Measurements from ENCODE around the gene MIEF2. TPM values are rescaled to one million over a fixed set of nuclear protein-coding genes. Genes with fewer than 3 reads are reported as not detected.
A peak's percentile ranks its signal among the peaks of the same experiment; 100 is the strongest.

MIEF2 gene
- polyA plus RNA-seq, 2 of the 4 experiments (the other 2 are of a cell fraction), result 3.7 to 8.5 TPM

- POLR2A ChIA-PET, result interaction anchor here (2.1 kb wide), 1 partner anchor 41 kb away, joined by 6 read pairs; the partner anchor contains the start of gene ALKBH5
- 87% methylated on average over 4 of the region's 4 CpGs for WGBS (ENCODE audit: missing lambda C conversion rate)
- Histone ChIP-seq H3K4me2 (no peak overlapping the region), H3K9me3 (no peaks in the 10 kb centered on the region), H3K4me1 (peaks cover 17% of the 10 kb centered on the region), H3K4me3 (no peak overlapping the region), H3K27ac (no peak overlapping the region)
- DNase-seq (ENCODE audit: low read depth in 1 of 2, low spot score in 1 of 2) (no peak), ATAC-seq (no peak), FAIRE-seq (no peak)
- TF ChIP-seq, protein P1, sequence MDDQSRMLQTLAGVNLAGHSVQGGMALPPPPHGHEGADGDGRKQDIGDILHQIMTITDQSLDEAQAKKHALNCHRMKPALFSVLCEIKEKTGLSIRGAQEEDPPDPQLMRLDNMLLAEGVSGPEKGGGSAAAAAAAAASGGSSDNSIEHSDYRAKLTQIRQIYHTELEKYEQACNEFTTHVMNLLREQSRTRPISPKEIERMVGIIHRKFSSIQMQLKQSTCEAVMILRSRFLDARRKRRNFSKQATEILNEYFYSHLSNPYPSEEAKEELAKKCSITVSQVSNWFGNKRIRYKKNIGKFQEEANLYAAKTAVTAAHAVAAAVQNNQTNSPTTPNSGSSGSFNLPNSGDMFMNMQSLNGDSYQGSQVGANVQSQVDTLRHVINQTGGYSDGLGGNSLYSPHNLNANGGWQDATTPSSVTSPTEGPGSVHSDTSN (IDR thresholded peaks at IDR 0.05), result no peak
- TF ChIP-seq, protein P2, sequence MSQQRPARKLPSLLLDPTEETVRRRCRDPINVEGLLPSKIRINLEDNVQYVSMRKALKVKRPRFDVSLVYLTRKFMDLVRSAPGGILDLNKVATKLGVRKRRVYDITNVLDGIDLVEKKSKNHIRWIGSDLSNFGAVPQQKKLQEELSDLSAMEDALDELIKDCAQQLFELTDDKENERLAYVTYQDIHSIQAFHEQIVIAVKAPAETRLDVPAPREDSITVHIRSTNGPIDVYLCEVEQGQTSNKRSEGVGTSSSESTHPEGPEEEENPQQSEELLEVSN (IDR thresholded peaks at IDR 0.05; ENCODE audit: borderline replicate concordance, low read depth), result no peak
- no peak for TF ChIP-seq CHD4 (IDR thresholded peaks at IDR 0.05; ENCODE audit: borderline replicate concordance)
- TF ChIP-seq RARB (CRISPR knock-in tag; IDR thresholded peaks at IDR 0.05), result no peak
- no peak for TF ChIP-seq ZNF302 (CRISPR knock-in tag; IDR thresholded peaks at IDR 0.05)
- CTCF ChIA-PET, result interaction anchor here (0.6 to 1.5 kb wide), 5 partner anchors 12 to 135 kb away, joined by 3 to 4 read pairs (median 3); no protein-coding TSS in a partner anchor
Observed at GRCh38 chr17:18224053-18224386, 36.4 kb upstream of the MIEF2 start.

DNA sequence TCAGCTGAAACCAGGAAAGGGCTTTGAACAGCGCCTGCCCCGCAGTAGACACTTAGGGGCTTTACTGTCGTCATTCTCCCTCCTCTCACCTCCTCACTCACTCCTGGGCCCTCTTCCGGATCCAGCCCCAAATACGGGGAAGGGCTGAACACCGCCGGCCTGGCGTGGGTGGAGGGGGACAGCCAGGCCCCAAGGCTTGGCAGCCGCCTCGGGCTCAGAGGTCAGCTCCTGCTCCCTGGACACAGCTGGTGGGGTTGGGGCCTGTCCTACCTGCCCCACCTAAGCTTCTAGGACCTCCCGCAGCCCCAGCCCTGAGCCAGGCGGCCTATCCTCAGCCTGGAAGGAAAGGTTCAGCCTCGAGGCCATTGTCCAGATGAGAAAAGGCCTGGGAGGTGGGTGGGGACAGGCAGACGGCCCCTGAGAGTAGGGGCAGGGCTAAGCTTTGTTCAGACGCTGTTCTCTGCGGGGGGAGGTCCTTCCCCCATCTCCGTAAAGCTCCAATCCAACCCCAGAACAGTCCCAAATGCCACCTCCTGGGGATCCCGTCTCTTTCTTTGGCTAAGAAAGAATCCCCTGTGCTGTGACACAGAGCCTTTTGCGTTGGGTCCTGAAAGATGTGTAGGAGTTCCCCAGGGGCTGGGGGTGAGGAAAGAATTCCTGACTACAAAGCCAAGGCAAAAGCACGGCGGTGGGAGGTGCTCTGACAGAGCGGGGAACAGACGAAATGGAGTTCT is 35.9 kb upstream of the MIEF2 start:
- peak overlapping the region; percentile 34 for H3K4me3 ChIP-seq
- CTCF ChIA-PET, result interaction anchor here (0.6 to 1.5 kb wide), 7 partner anchors 13 to 134 kb away, joined by 3 to 4 read pairs (median 3); no protein-coding TSS in a partner anchor
- WGBS (ENCODE audit: missing lambda C conversion rate), result 67% methylated on average over 23 of the region's 23 CpGs
- POLR2A ChIA-PET, result interaction anchor here (2.1 kb wide), 1 partner anchor 41 kb away, joined by 6 read pairs; the partner anchor contains the start of gene ALKBH5
- TF ChIP-seq POLR2AphosphoS2 (conservative IDR thresholded peaks at IDR 0.05; ENCODE audit: low read length), result no peak
- no peak for TF ChIP-seq HES2 (IDR thresholded peaks at IDR 0.05)
- no peak for TF ChIP-seq GATA3 (IDR thresholded peaks at IDR 0.05; ENCODE audit: borderline replicate concordance)
- no peak for TF ChIP-seq ESRRA (IDR thresholded peaks at IDR 0.05; ENCODE audit: borderline replicate concordance, low read length)
- TF ChIP-seq RARB (CRISPR knock-in tag; IDR thresholded peaks at IDR 0.05), result no peak
- no peak for TF ChIP-seq TFCP2L1 (CRISPR knock-in tag; IDR thresholded peaks at IDR 0.05)
- TF ChIP-seq HEYL (CRISPR knock-in tag; IDR thresholded peaks at IDR 0.05), result no peak
- no peak for TF ChIP-seq MAZ (IDR thresholded peaks at IDR 0.05; ENCODE audit: borderline replicate concordance, low read depth, low read length)
- no peak for TF ChIP-seq ZFP36 (IDR thresholded peaks at IDR 0.05; ENCODE audit: borderline replicate concordance, partially characterized antibody)
- TF ChIP-seq, protein P1 (IDR thresholded peaks at IDR 0.05), result no peak
- TF ChIP-seq MAX (IDR thresholded peaks at IDR 0.05), result no peak; the same call in 1 of the 2 replicates
- TF ChIP-seq HOXB5 (CRISPR knock-in tag; IDR thresholded peaks at IDR 0.05), result no peak
- TF ChIP-seq, protein P3, sequence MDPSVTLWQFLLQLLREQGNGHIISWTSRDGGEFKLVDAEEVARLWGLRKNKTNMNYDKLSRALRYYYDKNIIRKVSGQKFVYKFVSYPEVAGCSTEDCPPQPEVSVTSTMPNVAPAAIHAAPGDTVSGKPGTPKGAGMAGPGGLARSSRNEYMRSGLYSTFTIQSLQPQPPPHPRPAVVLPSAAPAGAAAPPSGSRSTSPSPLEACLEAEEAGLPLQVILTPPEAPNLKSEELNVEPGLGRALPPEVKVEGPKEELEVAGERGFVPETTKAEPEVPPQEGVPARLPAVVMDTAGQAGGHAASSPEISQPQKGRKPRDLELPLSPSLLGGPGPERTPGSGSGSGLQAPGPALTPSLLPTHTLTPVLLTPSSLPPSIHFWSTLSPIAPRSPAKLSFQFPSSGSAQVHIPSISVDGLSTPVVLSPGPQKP (IDR thresholded peaks at IDR 0.05; ENCODE audit: low read depth, low read length), result no peak
- TF ChIP-seq BHLHE40 (IDR thresholded peaks at IDR 0.05; ENCODE audit: low read depth, low read length), result no peak
- no peak for TF ChIP-seq KDM5A (IDR thresholded peaks at IDR 0.05)
- TF ChIP-seq, protein P4, sequence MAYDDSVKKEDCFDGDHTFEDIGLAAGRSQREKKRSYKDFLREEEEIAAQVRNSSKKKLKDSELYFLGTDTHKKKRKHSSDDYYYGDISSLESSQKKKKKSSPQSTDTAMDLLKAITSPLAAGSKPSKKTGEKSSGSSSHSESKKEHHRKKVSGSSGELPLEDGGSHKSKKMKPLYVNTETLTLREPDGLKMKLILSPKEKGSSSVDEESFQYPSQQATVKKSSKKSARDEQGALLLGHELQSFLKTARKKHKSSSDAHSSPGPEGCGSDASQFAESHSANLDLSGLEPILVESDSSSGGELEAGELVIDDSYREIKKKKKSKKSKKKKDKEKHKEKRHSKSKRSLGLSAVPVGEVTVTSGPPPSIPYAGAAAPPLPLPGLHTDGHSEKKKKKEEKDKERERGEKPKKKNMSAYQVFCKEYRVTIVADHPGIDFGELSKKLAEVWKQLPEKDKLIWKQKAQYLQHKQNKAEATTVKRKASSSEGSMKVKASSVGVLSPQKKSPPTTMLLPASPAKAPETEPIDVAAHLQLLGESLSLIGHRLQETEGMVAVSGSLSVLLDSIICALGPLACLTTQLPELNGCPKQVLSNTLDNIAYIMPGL (CRISPR knock-in tag; IDR thresholded peaks at IDR 0.05; ENCODE audit: borderline replicate concordance), result no peak
- TF ChIP-seq FOXS1 (CRISPR knock-in tag; IDR thresholded peaks at IDR 0.05), result no peak
- TF ChIP-seq CHD4 (IDR thresholded peaks at IDR 0.05; ENCODE audit: borderline replicate concordance), result no peak
- no peak for TF ChIP-seq RNF2 (IDR thresholded peaks at IDR 0.05; ENCODE audit: borderline replicate concordance, low read depth)
- H3K9me3 ChIP-seq, result no peaks in the 10 kb centered on the region
- H3K4me2 ChIP-seq, result peak overlapping the region; percentile 84
- FAIRE-seq (no peak), ATAC-seq (peak in 1 of 2 experiments; percentile 1; a peak in 2 of 6 replicates), DNase-seq (ENCODE audit: low read depth in 1 of 2, low spot score in 1 of 2) (no peak)
- H3K4me1 ChIP-seq, result peaks cover 17% of the 10 kb centered on the region
- H3K27ac ChIP-seq, result peak overlapping the region; percentile 57 to 73

All from A549 (cell line).